Neural cell (in vitro differentiated cells): ENCODE measurements around the gene ROS1.

Experiments
- TAF1 ChIP-seq: IDR thresholded peaks from 2 replicates; pipeline ENCODE4 v1.6.1; 2012; ENCODE audit warnings: low read depth
- TF ChIP-seq, protein P1 (sequence below): fragments of 450-650 bp; IDR thresholded peaks from 2 replicates; pipeline ENCODE4 v1.5.1; 2014; ENCODE audit warnings: antibody characterized with exemption, mild to moderate bottlenecking, moderate library complexity; ENCODE audit not compliant: poor library complexity, severe bottlenecking
- TF ChIP-seq, protein P2 (sequence below): IDR thresholded peaks from 2 replicates; pipeline ENCODE4 v1.6.1; 2012; ENCODE audit warnings: borderline replicate concordance

DNA sequence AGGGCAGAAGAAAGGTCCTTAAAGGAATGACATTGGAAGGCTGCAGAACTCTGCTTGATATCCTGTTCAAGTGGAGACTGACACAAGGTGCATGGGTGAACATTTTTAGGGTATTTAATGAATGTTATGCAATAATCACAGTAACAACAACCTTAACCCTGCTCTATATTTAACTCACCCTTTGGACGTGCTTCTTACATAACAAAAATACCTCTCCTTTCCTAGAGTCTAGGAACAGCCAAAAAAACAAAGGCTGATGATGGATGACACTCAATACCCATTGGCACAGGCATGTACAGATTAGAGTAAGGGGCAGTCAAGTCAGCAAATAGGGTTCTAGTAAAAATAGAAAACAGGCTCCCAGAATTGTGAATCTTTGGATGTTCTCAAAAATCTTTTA, 30.6 kb downstream of the ROS1 start:
- TF ChIP-seq TAF1 = no peak
- TF ChIP-seq, protein P1, sequence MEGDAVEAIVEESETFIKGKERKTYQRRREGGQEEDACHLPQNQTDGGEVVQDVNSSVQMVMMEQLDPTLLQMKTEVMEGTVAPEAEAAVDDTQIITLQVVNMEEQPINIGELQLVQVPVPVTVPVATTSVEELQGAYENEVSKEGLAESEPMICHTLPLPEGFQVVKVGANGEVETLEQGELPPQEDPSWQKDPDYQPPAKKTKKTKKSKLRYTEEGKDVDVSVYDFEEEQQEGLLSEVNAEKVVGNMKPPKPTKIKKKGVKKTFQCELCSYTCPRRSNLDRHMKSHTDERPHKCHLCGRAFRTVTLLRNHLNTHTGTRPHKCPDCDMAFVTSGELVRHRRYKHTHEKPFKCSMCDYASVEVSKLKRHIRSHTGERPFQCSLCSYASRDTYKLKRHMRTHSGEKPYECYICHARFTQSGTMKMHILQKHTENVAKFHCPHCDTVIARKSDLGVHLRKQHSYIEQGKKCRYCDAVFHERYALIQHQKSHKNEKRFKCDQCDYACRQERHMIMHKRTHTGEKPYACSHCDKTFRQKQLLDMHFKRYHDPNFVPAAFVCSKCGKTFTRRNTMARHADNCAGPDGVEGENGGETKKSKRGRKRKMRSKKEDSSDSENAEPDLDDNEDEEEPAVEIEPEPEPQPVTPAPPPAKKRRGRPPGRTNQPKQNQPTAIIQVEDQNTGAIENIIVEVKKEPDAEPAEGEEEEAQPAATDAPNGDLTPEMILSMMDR = no peak
- TF ChIP-seq, protein P2, sequence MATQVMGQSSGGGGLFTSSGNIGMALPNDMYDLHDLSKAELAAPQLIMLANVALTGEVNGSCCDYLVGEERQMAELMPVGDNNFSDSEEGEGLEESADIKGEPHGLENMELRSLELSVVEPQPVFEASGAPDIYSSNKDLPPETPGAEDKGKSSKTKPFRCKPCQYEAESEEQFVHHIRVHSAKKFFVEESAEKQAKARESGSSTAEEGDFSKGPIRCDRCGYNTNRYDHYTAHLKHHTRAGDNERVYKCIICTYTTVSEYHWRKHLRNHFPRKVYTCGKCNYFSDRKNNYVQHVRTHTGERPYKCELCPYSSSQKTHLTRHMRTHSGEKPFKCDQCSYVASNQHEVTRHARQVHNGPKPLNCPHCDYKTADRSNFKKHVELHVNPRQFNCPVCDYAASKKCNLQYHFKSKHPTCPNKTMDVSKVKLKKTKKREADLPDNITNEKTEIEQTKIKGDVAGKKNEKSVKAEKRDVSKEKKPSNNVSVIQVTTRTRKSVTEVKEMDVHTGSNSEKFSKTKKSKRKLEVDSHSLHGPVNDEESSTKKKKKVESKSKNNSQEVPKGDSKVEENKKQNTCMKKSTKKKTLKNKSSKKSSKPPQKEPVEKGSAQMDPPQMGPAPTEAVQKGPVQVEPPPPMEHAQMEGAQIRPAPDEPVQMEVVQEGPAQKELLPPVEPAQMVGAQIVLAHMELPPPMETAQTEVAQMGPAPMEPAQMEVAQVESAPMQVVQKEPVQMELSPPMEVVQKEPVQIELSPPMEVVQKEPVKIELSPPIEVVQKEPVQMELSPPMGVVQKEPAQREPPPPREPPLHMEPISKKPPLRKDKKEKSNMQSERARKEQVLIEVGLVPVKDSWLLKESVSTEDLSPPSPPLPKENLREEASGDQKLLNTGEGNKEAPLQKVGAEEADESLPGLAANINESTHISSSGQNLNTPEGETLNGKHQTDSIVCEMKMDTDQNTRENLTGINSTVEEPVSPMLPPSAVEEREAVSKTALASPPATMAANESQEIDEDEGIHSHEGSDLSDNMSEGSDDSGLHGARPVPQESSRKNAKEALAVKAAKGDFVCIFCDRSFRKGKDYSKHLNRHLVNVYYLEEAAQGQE = no peak
